Measurements from ENCODE around the gene COL4A1.

DNA sequence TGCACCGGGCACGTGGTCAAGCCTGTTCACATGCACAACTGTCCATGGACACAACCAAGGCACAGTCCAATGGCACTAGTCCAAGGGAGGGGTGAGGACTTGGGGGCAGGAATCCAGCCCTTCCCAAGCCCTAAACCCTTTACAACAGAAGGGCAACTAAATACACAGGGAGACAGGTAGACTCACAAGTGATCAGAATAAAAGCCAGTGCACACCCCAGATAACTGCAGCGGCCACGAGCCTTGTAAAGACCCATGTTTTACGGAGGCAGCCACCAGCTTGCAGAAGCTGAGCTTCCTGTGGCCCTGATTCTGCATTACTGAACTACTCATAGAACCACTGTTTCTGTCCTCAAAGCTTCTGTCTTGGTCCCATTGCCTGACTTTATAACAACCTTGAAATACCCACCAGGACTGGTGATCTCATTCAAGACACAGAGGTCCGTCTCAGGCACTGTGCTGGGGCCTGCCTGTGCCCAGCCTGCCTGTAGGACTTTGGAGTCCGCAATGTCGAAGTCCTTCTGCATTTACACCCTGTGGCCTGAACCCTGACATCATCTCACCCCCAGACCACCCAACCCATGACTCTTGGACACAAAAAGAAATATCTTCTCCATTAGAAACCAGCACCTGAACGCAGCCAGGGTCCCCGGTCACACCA, 181.2 kb downstream of the COL4A1 start:
- no peak for TF ChIP-seq POLR2A (IDR thresholded peaks at IDR 0.05)
- TF ChIP-seq, protein P1, sequence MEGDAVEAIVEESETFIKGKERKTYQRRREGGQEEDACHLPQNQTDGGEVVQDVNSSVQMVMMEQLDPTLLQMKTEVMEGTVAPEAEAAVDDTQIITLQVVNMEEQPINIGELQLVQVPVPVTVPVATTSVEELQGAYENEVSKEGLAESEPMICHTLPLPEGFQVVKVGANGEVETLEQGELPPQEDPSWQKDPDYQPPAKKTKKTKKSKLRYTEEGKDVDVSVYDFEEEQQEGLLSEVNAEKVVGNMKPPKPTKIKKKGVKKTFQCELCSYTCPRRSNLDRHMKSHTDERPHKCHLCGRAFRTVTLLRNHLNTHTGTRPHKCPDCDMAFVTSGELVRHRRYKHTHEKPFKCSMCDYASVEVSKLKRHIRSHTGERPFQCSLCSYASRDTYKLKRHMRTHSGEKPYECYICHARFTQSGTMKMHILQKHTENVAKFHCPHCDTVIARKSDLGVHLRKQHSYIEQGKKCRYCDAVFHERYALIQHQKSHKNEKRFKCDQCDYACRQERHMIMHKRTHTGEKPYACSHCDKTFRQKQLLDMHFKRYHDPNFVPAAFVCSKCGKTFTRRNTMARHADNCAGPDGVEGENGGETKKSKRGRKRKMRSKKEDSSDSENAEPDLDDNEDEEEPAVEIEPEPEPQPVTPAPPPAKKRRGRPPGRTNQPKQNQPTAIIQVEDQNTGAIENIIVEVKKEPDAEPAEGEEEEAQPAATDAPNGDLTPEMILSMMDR (IDR thresholded peaks at IDR 0.05), result no peak

All from heart left ventricle (tissue), 13 donors.